ENCODE measurements around the gene CEP152.

Gene CEP152

GRCh38 chr15:48759921-48760320 lies 50.9 kb downstream of the CEP152 start:
- no peak for DNase-seq (ENCODE audit: low read depth)
- TF ChIP-seq CTCF (IDR thresholded peaks at IDR 0.05; ENCODE audit: insufficient read depth, low read depth, low read length, missing control alignments), result no peak
- no peak overlapping the region for H3K4me3 ChIP-seq (ENCODE audit: low read depth, low read length)

- DNase-seq (ENCODE audit: low read depth), result no peak
- no peak overlapping the region for H3K4me3 ChIP-seq (ENCODE audit: low read depth, low read length)
- no peak for TF ChIP-seq CTCF (IDR thresholded peaks at IDR 0.05; ENCODE audit: insufficient read depth, low read depth, low read length, missing control alignments)
Observed at GRCh38 chr15:48757661-48758060, 53.2 kb downstream of the CEP152 start.

GRCh38 chr15:48754011-48754410 lies 56.9 kb downstream of the CEP152 start:
- H3K4me3 ChIP-seq (ENCODE audit: low read depth, low read length), result no peak overlapping the region
- no peak for TF ChIP-seq CTCF (IDR thresholded peaks at IDR 0.05; ENCODE audit: insufficient read depth, low read depth, low read length, missing control alignments)
- DNase-seq (ENCODE audit: low read depth), result no peak

- no peak overlapping the region for H3K4me3 ChIP-seq (ENCODE audit: low read depth, low read length)
- DNase-seq (ENCODE audit: low read depth), result no peak
- TF ChIP-seq CTCF (IDR thresholded peaks at IDR 0.05; ENCODE audit: insufficient read depth, low read depth, low read length, missing control alignments), result no peak
Observed at GRCh38 chr15:48751595-48751994, 59.3 kb downstream of the CEP152 start.

- no peak for DNase-seq (ENCODE audit: low read depth)
- H3K4me3 ChIP-seq (ENCODE audit: low read depth, low read length), result no peak overlapping the region
- no peak for TF ChIP-seq CTCF (IDR thresholded peaks at IDR 0.05; ENCODE audit: insufficient read depth, low read depth, low read length, missing control alignments)
Observed at GRCh38 chr15:48748535-48748934, 62.3 kb downstream of the CEP152 start.

- no peak for TF ChIP-seq CTCF (IDR thresholded peaks at IDR 0.05; ENCODE audit: insufficient read depth, low read depth, low read length, missing control alignments)
- no peak overlapping the region for H3K4me3 ChIP-seq (ENCODE audit: low read depth, low read length)
- no peak for DNase-seq (ENCODE audit: low read depth)
Observed at GRCh38 chr15:48733615-48734014, 77.3 kb downstream of the CEP152 start.

GRCh38 chr15:48730506-48730905 lies 80.4 kb downstream of the CEP152 start:
- no peak overlapping the region for H3K4me3 ChIP-seq (ENCODE audit: low read depth, low read length)
- DNase-seq (ENCODE audit: low read depth), result no peak
- no peak for TF ChIP-seq CTCF (IDR thresholded peaks at IDR 0.05; ENCODE audit: insufficient read depth, low read depth, low read length, missing control alignments)

All from GM12865 (cell line).